22Rv1 (cell line): Measurements from ENCODE around the gene BICRAL.

Experiments
- H3K27ac ChIP-seq: fragments of 450-650 bp; 2 replicates; pipeline ENCODE4 v1.5.1; 2017
- CTCF ChIP-seq: fragments of 450-650 bp; IDR thresholded peaks from 2 replicates; pipeline ENCODE4 v1.5.1; 2017; ENCODE audit warnings: mild to moderate bottlenecking
- ZFX ChIP-seq: fragments of 450-650 bp; IDR thresholded peaks from 2 replicates; pipeline ENCODE4 v1.6.1; 2017; ENCODE audit warnings: antibody characterized with exemption, borderline replicate concordance

The BICRAL gene

GRCh38 chr6:42756722-42757121, 25.1 kb upstream of the BICRAL start:
- no peak for TF ChIP-seq CTCF
- no peak for TF ChIP-seq ZFX
- H3K27ac ChIP-seq = no peak overlapping the region

GRCh38 chr6:42758756-42759430, 23.0 kb upstream of the BICRAL start:
- H3K27ac ChIP-seq = no peak overlapping the region
- TF ChIP-seq CTCF (no peak), ZFX (no peak)

DNA sequence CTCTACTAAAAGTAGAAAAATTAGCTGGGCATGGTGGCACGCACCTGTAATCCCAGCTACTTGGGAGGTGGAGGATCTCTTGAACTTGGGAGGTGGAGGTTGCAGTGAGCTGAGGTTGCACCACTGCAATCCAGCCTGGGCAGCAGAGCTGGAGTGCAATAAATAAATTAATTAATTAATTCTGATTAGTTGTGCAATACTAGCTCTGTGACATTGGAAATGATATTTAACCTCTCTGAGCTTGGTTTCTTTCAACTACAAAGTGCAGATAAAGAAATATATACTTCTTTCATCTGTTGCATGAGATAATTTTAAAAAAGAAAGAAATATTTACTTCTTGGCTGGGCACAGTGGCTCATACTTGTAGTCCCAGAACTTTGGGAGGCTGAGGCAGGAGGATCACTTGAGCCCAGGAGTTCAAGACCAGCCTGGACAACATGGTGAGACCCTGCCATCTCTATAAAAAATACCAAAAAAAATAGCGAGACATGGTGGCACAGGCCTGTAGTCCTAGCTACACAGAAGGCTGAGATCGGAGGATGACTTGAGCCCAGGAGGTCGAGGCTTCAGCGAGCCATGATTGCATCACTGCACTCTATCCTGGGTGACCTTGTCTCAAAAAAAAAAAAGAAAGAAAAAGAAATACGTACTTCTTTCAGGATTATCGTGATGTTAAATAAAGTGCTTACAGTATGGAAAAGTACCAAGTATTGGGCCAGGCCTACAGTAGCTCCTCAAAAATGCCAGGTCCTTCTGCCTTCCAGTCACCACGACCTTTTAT, 20.4 kb upstream of the BICRAL start:
- TF ChIP-seq CTCF (no peak), ZFX (no peak)
- H3K27ac ChIP-seq = no peak overlapping the region

- H3K27ac ChIP-seq = no peak overlapping the region
- TF ChIP-seq CTCF (no peak), ZFX (no peak)
Observed at GRCh38 chr6:42762426-42762859, 19.4 kb upstream of the BICRAL start.

- no peak for TF ChIP-seq ZFX
- TF ChIP-seq CTCF = no peak
Observed at GRCh38 chr6:42762950-42763349, 18.9 kb upstream of the BICRAL start.

DNA sequence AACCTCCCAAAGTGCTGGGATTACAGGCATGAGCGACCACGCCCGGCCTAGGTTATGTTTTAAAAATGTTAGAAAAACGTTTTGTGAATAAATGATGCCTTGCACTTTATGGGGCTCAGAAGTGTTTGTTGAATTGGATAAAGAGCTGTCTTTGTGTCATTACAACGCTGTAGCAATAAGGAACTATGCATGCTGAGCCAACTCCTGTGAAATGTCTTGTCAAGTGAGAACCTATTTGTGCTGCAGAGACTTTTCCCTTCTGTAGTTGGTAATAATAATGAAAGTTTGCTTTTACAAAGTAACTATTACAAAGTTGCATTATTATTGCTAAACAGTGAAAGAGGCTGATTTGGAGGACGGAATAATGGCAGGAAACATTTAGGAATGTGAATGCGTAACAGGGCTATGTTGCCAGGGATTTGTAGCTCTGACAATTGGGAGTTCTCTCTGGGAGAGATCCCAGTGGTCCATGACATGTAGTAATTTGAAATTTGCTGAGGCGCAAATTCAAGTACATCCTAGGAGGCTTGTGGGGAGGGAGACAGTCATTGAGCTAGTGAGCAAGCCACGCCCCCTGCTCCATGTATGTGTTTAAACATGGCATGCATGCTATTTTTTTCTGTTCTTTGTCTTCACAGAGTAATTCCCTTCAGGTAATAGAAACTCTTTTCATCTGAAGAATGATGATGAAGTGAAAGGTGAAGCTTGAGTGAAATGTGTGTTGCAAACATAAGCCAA, 16.8 kb upstream of the BICRAL start:
- no peak for TF ChIP-seq CTCF
- H3K27ac ChIP-seq = no peak overlapping the region

More at GRCh38 chr6:42762950-42763349, 18.9 kb upstream of the BICRAL start:
- H3K27ac ChIP-seq = no peak overlapping the region
